ENCODE measurements around the gene LXN. TPM values are rescaled to one million over a fixed set of nuclear protein-coding genes. Genes with fewer than 3 reads are reported as not detected.

Gene LXN
- total RNA-seq, 1 experiment from 2014 or later, result 4.6 TPM

DNA sequence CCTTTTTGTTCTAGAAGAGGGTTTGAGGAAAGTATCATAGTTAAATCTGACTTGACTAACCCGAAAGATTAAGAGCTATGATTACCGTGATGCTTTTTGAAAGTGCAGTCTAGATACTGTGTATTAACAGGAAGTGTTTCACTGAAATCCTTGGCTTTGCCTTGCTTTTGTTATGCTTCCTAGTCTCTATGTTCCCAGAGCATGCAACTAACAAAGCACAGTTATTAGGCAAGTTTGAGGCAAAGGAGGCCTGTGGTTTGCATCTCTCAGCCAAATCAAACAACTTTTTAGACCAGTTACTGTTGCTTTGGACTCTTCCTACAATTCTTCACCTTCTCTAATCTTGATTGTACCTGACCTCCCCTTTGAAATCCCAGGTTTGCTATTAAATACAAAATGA, 3.9 kb downstream of the LXN start (continued):
- TF ChIP-seq, protein P1, sequence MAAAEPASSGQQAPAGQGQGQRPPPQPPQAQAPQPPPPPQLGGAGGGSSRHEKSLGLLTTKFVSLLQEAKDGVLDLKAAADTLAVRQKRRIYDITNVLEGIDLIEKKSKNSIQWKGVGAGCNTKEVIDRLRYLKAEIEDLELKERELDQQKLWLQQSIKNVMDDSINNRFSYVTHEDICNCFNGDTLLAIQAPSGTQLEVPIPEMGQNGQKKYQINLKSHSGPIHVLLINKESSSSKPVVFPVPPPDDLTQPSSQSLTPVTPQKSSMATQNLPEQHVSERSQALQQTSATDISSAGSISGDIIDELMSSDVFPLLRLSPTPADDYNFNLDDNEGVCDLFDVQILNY (CRISPR knock-in tag; IDR thresholded peaks at IDR 0.05), result no peak
- TF ChIP-seq SP1 (CRISPR knock-in tag; conservative IDR thresholded peaks at IDR 0.05) (no peak), TEAD1 (CRISPR knock-in tag; IDR thresholded peaks at IDR 0.05) (no peak), ZNF121 (CRISPR knock-in tag; IDR thresholded peaks at IDR 0.05) (no peak)
- TF ChIP-seq, protein P2, sequence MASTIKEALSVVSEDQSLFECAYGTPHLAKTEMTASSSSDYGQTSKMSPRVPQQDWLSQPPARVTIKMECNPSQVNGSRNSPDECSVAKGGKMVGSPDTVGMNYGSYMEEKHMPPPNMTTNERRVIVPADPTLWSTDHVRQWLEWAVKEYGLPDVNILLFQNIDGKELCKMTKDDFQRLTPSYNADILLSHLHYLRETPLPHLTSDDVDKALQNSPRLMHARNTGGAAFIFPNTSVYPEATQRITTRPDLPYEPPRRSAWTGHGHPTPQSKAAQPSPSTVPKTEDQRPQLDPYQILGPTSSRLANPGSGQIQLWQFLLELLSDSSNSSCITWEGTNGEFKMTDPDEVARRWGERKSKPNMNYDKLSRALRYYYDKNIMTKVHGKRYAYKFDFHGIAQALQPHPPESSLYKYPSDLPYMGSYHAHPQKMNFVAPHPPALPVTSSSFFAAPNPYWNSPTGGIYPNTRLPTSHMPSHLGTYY (CRISPR knock-in tag; IDR thresholded peaks at IDR 0.05), result no peak
- TF ChIP-seq, protein P3, sequence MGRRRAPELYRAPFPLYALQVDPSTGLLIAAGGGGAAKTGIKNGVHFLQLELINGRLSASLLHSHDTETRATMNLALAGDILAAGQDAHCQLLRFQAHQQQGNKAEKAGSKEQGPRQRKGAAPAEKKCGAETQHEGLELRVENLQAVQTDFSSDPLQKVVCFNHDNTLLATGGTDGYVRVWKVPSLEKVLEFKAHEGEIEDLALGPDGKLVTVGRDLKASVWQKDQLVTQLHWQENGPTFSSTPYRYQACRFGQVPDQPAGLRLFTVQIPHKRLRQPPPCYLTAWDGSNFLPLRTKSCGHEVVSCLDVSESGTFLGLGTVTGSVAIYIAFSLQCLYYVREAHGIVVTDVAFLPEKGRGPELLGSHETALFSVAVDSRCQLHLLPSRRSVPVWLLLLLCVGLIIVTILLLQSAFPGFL (CRISPR knock-in tag; IDR thresholded peaks at IDR 0.05; ENCODE audit: borderline replicate concordance), result no peak
- TF ChIP-seq, protein P4, sequence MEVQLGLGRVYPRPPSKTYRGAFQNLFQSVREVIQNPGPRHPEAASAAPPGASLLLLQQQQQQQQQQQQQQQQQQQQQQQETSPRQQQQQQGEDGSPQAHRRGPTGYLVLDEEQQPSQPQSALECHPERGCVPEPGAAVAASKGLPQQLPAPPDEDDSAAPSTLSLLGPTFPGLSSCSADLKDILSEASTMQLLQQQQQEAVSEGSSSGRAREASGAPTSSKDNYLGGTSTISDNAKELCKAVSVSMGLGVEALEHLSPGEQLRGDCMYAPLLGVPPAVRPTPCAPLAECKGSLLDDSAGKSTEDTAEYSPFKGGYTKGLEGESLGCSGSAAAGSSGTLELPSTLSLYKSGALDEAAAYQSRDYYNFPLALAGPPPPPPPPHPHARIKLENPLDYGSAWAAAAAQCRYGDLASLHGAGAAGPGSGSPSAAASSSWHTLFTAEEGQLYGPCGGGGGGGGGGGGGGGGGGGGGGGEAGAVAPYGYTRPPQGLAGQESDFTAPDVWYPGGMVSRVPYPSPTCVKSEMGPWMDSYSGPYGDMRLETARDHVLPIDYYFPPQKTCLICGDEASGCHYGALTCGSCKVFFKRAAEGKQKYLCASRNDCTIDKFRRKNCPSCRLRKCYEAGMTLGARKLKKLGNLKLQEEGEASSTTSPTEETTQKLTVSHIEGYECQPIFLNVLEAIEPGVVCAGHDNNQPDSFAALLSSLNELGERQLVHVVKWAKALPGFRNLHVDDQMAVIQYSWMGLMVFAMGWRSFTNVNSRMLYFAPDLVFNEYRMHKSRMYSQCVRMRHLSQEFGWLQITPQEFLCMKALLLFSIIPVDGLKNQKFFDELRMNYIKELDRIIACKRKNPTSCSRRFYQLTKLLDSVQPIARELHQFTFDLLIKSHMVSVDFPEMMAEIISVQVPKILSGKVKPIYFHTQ (CRISPR knock-in tag; IDR thresholded peaks at IDR 0.05), result no peak
- TF ChIP-seq, protein P5, sequence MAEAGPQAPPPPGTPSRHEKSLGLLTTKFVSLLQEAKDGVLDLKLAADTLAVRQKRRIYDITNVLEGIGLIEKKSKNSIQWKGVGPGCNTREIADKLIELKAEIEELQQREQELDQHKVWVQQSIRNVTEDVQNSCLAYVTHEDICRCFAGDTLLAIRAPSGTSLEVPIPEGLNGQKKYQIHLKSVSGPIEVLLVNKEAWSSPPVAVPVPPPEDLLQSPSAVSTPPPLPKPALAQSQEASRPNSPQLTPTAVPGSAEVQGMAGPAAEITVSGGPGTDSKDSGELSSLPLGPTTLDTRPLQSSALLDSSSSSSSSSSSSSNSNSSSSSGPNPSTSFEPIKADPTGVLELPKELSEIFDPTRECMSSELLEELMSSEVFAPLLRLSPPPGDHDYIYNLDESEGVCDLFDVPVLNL (CRISPR knock-in tag; IDR thresholded peaks at IDR 0.05; ENCODE audit: borderline replicate concordance, low read depth), result no peak
- TF ChIP-seq, protein P6, sequence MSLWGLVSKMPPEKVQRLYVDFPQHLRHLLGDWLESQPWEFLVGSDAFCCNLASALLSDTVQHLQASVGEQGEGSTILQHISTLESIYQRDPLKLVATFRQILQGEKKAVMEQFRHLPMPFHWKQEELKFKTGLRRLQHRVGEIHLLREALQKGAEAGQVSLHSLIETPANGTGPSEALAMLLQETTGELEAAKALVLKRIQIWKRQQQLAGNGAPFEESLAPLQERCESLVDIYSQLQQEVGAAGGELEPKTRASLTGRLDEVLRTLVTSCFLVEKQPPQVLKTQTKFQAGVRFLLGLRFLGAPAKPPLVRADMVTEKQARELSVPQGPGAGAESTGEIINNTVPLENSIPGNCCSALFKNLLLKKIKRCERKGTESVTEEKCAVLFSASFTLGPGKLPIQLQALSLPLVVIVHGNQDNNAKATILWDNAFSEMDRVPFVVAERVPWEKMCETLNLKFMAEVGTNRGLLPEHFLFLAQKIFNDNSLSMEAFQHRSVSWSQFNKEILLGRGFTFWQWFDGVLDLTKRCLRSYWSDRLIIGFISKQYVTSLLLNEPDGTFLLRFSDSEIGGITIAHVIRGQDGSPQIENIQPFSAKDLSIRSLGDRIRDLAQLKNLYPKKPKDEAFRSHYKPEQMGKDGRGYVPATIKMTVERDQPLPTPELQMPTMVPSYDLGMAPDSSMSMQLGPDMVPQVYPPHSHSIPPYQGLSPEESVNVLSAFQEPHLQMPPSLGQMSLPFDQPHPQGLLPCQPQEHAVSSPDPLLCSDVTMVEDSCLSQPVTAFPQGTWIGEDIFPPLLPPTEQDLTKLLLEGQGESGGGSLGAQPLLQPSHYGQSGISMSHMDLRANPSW (CRISPR knock-in tag; conservative IDR thresholded peaks at IDR 0.05; ENCODE audit: low read depth), result no peak

DNA sequence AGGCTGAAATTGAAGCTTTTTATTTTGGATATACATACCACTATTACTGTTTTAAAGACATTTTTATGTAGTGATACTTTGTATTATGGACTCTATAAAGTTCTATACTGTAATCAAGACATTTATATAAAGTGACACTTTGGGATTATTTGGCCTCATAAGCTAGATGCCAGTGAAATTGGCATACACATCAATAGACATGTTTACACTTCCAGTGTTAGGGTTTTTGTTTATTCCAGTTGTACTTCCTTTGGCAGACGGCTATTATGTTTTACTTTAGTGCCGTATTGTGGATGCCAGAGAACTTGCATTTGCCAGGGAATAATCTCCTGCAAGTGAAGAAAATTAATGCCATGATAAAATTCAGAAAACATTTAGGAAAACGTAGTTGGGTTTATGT, 6.0 kb downstream of the LXN start:
- peaks cover 6% of the 10 kb centered on the region; the same call in 1 of the 2 replicates for H3K4me1 Mint-ChIP-seq
- DNase-seq (ENCODE audit: low spot score), result no peak
- POLR2A ChIA-PET, result no interaction called here
- no peaks in the 10 kb centered on the region for H3K27me3 Mint-ChIP-seq (ENCODE audit: low read depth)
- ATAC-seq, result no peak
- H3K9me3 Mint-ChIP-seq, result no peaks in the 10 kb centered on the region
- peaks cover 23% of the 10 kb centered on the region for H3K36me3 Mint-ChIP-seq
- CTCF ChIA-PET, result no interaction called here
- no peak overlapping the region for H3K27ac Mint-ChIP-seq
- H3K4me3 Mint-ChIP-seq, result no peak overlapping the region
- TF ChIP-seq, protein P7, sequence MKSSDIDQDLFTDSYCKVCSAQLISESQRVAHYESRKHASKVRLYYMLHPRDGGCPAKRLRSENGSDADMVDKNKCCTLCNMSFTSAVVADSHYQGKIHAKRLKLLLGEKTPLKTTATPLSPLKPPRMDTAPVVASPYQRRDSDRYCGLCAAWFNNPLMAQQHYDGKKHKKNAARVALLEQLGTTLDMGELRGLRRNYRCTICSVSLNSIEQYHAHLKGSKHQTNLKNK (CRISPR knock-in tag; IDR thresholded peaks at IDR 0.05), result no peak
- TF ChIP-seq PRRX2 (CRISPR knock-in tag; IDR thresholded peaks at IDR 0.05), result no peak
- TF ChIP-seq, protein P8, sequence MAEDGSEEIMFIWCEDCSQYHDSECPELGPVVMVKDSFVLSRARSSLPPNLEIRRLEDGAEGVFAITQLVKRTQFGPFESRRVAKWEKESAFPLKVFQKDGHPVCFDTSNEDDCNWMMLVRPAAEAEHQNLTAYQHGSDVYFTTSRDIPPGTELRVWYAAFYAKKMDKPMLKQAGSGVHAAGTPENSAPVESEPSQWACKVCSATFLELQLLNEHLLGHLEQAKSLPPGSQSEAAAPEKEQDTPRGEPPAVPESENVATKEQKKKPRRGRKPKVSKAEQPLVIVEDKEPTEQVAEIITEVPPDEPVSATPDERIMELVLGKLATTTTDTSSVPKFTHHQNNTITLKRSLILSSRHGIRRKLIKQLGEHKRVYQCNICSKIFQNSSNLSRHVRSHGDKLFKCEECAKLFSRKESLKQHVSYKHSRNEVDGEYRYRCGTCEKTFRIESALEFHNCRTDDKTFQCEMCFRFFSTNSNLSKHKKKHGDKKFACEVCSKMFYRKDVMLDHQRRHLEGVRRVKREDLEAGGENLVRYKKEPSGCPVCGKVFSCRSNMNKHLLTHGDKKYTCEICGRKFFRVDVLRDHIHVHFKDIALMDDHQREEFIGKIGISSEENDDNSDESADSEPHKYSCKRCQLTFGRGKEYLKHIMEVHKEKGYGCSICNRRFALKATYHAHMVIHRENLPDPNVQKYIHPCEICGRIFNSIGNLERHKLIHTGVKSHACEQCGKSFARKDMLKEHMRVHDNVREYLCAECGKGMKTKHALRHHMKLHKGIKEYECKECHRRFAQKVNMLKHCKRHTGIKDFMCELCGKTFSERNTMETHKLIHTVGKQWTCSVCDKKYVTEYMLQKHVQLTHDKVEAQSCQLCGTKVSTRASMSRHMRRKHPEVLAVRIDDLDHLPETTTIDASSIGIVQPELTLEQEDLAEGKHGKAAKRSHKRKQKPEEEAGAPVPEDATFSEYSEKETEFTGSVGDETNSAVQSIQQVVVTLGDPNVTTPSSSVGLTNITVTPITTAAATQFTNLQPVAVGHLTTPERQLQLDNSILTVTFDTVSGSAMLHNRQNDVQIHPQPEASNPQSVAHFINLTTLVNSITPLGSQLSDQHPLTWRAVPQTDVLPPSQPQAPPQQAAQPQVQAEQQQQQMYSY (CRISPR knock-in tag; IDR thresholded peaks at IDR 0.05), result no peak
- TF ChIP-seq GTF2I (CRISPR knock-in tag; conservative IDR thresholded peaks at IDR 0.05), result no peak
- TF ChIP-seq, protein P9, sequence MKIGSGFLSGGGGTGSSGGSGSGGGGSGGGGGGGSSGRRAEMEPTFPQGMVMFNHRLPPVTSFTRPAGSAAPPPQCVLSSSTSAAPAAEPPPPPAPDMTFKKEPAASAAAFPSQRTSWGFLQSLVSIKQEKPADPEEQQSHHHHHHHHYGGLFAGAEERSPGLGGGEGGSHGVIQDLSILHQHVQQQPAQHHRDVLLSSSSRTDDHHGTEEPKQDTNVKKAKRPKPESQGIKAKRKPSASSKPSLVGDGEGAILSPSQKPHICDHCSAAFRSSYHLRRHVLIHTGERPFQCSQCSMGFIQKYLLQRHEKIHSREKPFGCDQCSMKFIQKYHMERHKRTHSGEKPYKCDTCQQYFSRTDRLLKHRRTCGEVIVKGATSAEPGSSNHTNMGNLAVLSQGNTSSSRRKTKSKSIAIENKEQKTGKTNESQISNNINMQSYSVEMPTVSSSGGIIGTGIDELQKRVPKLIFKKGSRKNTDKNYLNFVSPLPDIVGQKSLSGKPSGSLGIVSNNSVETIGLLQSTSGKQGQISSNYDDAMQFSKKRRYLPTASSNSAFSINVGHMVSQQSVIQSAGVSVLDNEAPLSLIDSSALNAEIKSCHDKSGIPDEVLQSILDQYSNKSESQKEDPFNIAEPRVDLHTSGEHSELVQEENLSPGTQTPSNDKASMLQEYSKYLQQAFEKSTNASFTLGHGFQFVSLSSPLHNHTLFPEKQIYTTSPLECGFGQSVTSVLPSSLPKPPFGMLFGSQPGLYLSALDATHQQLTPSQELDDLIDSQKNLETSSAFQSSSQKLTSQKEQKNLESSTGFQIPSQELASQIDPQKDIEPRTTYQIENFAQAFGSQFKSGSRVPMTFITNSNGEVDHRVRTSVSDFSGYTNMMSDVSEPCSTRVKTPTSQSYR (CRISPR knock-in tag; IDR thresholded peaks at IDR 0.05), result no peak
- TF ChIP-seq NR3C1 (CRISPR knock-in tag; conservative IDR thresholded peaks at IDR 0.05; ENCODE audit: low read depth), result no peak
- TF ChIP-seq, protein P10, sequence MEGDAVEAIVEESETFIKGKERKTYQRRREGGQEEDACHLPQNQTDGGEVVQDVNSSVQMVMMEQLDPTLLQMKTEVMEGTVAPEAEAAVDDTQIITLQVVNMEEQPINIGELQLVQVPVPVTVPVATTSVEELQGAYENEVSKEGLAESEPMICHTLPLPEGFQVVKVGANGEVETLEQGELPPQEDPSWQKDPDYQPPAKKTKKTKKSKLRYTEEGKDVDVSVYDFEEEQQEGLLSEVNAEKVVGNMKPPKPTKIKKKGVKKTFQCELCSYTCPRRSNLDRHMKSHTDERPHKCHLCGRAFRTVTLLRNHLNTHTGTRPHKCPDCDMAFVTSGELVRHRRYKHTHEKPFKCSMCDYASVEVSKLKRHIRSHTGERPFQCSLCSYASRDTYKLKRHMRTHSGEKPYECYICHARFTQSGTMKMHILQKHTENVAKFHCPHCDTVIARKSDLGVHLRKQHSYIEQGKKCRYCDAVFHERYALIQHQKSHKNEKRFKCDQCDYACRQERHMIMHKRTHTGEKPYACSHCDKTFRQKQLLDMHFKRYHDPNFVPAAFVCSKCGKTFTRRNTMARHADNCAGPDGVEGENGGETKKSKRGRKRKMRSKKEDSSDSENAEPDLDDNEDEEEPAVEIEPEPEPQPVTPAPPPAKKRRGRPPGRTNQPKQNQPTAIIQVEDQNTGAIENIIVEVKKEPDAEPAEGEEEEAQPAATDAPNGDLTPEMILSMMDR (IDR thresholded peaks at IDR 0.05), result no peak
- TF ChIP-seq RORB (CRISPR knock-in tag; IDR thresholded peaks at IDR 0.05), result no peak

Measured in WTC11 (cell line).